SK-N-SH (cell line): ENCODE results near the gene DNAH1. TPM values are rescaled to one million over a fixed set of nuclear protein-coding genes. Genes with fewer than 3 reads are reported as not detected.

Experiments
- CTCF ChIA-PET: fragments of 300-600, 350-600 bp; formaldehyde crosslinking; extraction: SDS; loops from one replicate; lab custom pipeline; 2021; lab: Yijun Ruan, JAX
- POLR2A ChIA-PET: fragments of 350-600 bp; sonication (Branson Sonifier 250); formaldehyde crosslinking; extraction: SDS; loops from one replicate; lab custom pipeline; 2020; ENCODE audit warnings: antibody characterized with exemption, inconsistent platforms; lab: Yijun Ruan, JAX
- DNase-seq: peaks from one replicate; pipeline ENCODE4 v3.0.0; 2012
- H2AFZ ChIP-seq: fragments of 200-600 bp; sonication (generic); 2 replicates; pipeline ENCODE4 v1.8.1; 2016; ENCODE audit warnings: antibody characterized with exemption, mild to moderate bottlenecking, low read depth
- H3F3A ChIP-seq: fragments of 200-600 bp; sonication (generic); replicated peaks from 2 replicates; pipeline ENCODE3; 2016; ENCODE audit warnings: antibody characterized with exemption, mild to moderate bottlenecking; ENCODE audit not compliant: insufficient read depth
- H3K27ac ChIP-seq, 2 experiments: fragments of 200-500 bp in 1 of 2; fragments of 200-600 bp in 1 of 2; sonication (Bioruptor generic) in 1 of 2; sonication (generic), shearing (Covaris generic) in 1 of 2; 2 replicates each; pipeline versions ENCODE4 v1.5.1 to v1.6.1; 2014 to 2016; ENCODE audit warnings: low read depth in 2 of 2, inconsistent platforms in 1 of 2, low read length in 1 of 2, mild to moderate bottlenecking in 1 of 2, mixed read lengths in 1 of 2
- H3K27me3 ChIP-seq: fragments of 200-600 bp; sonication (generic), shearing (Covaris generic); 2 replicates; pipeline ENCODE4 v1.6.1; 2016; ENCODE audit warnings: mixed run types; ENCODE audit not compliant: insufficient read depth
- H3K36me3 ChIP-seq, 2 experiments: fragments of 200-500 bp in 1 of 2; fragments of 200-600 bp in 1 of 2; sonication (Bioruptor generic) in 1 of 2; sonication (generic) in 1 of 2; replicated peaks in 1 of 2; 2 replicates each; pipeline versions ENCODE3 to v1.5.1; 2014 to 2016; ENCODE audit warnings: low read length in 1 of 2, mild to moderate bottlenecking in 1 of 2; ENCODE audit not compliant: insufficient read depth in 2 of 2, control insufficient read depth in 1 of 2
- H3K4me1 ChIP-seq, 2 experiments: fragments of 200-500 bp in 1 of 2; fragments of 200-600 bp in 1 of 2; sonication (Bioruptor generic) in 1 of 2; sonication (generic), shearing (Covaris generic) in 1 of 2; 2 replicates each; pipeline versions ENCODE4 v1.5.1 to v1.6.1; 2014 to 2016; ENCODE audit warnings: low read depth in 1 of 2, low read length in 1 of 2, mixed run types in 1 of 2; ENCODE audit not compliant: insufficient read depth in 2 of 2, control insufficient read depth in 1 of 2
- H3K4me2 ChIP-seq: fragments of 200-600 bp; sonication (generic), shearing (Covaris generic); 2 replicates; pipeline ENCODE4 v1.6.1; 2017; ENCODE audit warnings: mixed run types
- H3K4me3 ChIP-seq, 2 experiments: fragments of 200-500 bp in 1 of 2; fragments of 200-600 bp in 1 of 2; sonication (Bioruptor generic) in 1 of 2; sonication (generic), shearing (Covaris generic) in 1 of 2; 2 replicates each; pipeline versions ENCODE4 v1.5.1 to v1.8.1; 2014 to 2016; ENCODE audit warnings: low read depth in 2 of 2, inconsistent platforms in 1 of 2, low read length in 1 of 2, mild to moderate bottlenecking in 1 of 2, mixed read lengths in 1 of 2, moderate library complexity in 1 of 2
- H3K79me2 ChIP-seq: fragments of 200-600 bp; sonication (generic); 2 replicates; pipeline ENCODE4 v1.8.1; 2017; ENCODE audit warnings: mild to moderate bottlenecking; ENCODE audit not compliant: insufficient read depth
- H3K9ac ChIP-seq: fragments of 200-600 bp; sonication (generic); 2 replicates; pipeline ENCODE4 v1.6.1; 2017; ENCODE audit warnings: mixed run types
- H3K9me2 ChIP-seq: fragments of 200-600 bp; sonication (generic); 2 replicates; pipeline ENCODE4 v1.6.1; 2017; ENCODE audit warnings: mixed run types
- H3K9me3 ChIP-seq: fragments of 200-600 bp; sonication (generic); 2 replicates; pipeline ENCODE4 v1.6.1; 2017; ENCODE audit warnings: mixed run types, mild to moderate bottlenecking, moderate library complexity
- H4K20me1 ChIP-seq: fragments of 200-600 bp; sonication (generic); 2 replicates; pipeline ENCODE4 v1.6.1; 2017; ENCODE audit warnings: mild to moderate bottlenecking, mixed run types; ENCODE audit not compliant: insufficient read depth
- CHD2 ChIP-seq: fragments of 150-350 bp; IDR thresholded peaks from 2 replicates; pipeline ENCODE4 v1.6.1; 2018; ENCODE audit warnings: low read length; ENCODE audit not compliant: partially characterized antibody
- ELF1 ChIP-seq: IDR thresholded peaks from 2 replicates; pipeline ENCODE4 v1.4.0; 2012
- EP300 ChIP-seq, 2 experiments: IDR thresholded peaks; 2 replicates each; pipeline versions ENCODE4 v1.4.0 to v1.6.1; 2012; ENCODE audit warnings: borderline replicate concordance in 1 of 2, low read depth in 1 of 2, low read length in 1 of 2
- FOSL2 ChIP-seq: IDR thresholded peaks from 2 replicates; pipeline ENCODE4 v1.4.0; 2012; ENCODE audit warnings: low read depth, mild to moderate bottlenecking, moderate library complexity, borderline replicate concordance
- FOXJ3 ChIP-seq: sonication (generic); formaldehyde crosslinking; IDR thresholded peaks from 2 replicates; pipeline ENCODE4 v1.5.1; 2020; ENCODE audit warnings: mild to moderate bottlenecking, missing genetic modification reagents
- FOXM1 ChIP-seq: IDR thresholded peaks from 2 replicates; pipeline ENCODE4 v1.4.0; 2012; ENCODE audit warnings: low read depth, mild to moderate bottlenecking
- GABPA ChIP-seq: IDR thresholded peaks from 2 replicates; pipeline ENCODE4 v1.4.0; 2012; ENCODE audit warnings: low read depth, mild to moderate bottlenecking
- GATA2 ChIP-seq: sonication (generic); formaldehyde crosslinking; IDR thresholded peaks from 2 replicates; pipeline ENCODE4 v1.5.0; 2020; ENCODE audit warnings: mild to moderate bottlenecking, missing genetic modification reagents
- MEF2A ChIP-seq: IDR thresholded peaks from 2 replicates; pipeline ENCODE4 v1.4.0; 2012; ENCODE audit warnings: low read depth, borderline replicate concordance
- MXI1 ChIP-seq: IDR thresholded peaks from 2 replicates; pipeline ENCODE4 v1.6.1; 2012; ENCODE audit warnings: mild to moderate bottlenecking, low read depth, low read length, improper control_type of control experiment
- NFIC ChIP-seq: IDR thresholded peaks from 2 replicates; pipeline ENCODE4 v1.4.0; 2012; ENCODE audit warnings: borderline replicate concordance
- RCOR1 ChIP-seq: fragments of 150-350 bp; IDR thresholded peaks from 2 replicates; pipeline ENCODE4 v1.6.1; 2017; ENCODE audit warnings: antibody characterized with exemption, low read length
- RFX5 ChIP-seq: IDR thresholded peaks from 2 replicates; pipeline ENCODE4 v1.6.1; 2012; ENCODE audit warnings: mild to moderate bottlenecking, improper control_type of control experiment, low read length
- SIN3A ChIP-seq: IDR thresholded peaks from 2 replicates; pipeline ENCODE4 v1.6.1; 2012; ENCODE audit warnings: low read depth, mild to moderate bottlenecking, low read length, moderate library complexity, borderline replicate concordance
- TAF1 ChIP-seq: IDR thresholded peaks from 2 replicates; pipeline ENCODE4 v1.6.1; 2012; ENCODE audit warnings: low read depth, mild to moderate bottlenecking, low read length, moderate library complexity, borderline replicate concordance
- TEAD4 ChIP-seq: IDR thresholded peaks from 2 replicates; pipeline ENCODE4 v1.4.0; 2012; ENCODE audit warnings: mild to moderate bottlenecking, borderline replicate concordance; ENCODE audit not compliant: insufficient read depth
- YY1 ChIP-seq: IDR thresholded peaks from 2 replicates; pipeline ENCODE4 v1.4.0; 2012; ENCODE audit warnings: low read depth, mild to moderate bottlenecking
- WGBS: methylation state at CpG from one replicate; pipeline ENCODE4 v1.1.6; 2017; ENCODE audit warnings: low lambda C conversion rate; 5-methylcytosine and 5-hydroxymethylcytosine counted together
- polyA plus RNA-seq, 3 experiments: library from polyadenylated mRNA; depleted of rRNA; stranded (reverse); fragments of >200 nt; gene quantifications; 2 replicates each; pipeline ENCODE4 v1.2.3, GENCODE V29; 2012
- TF ChIP-seq, protein P1 (sequence below): IDR thresholded peaks from 2 replicates; pipeline ENCODE4 v1.4.0; 2012; ENCODE audit warnings: low read depth, borderline replicate concordance
- TF ChIP-seq, protein P2 (sequence below): IDR thresholded peaks from 2 replicates; pipeline ENCODE4 v1.4.0; 2012; ENCODE audit warnings: low read depth, borderline replicate concordance
- TF ChIP-seq, protein P3 (sequence below): IDR thresholded peaks from 2 replicates; pipeline ENCODE4; 2012

Gene DNAH1
- polyA plus RNA-seq, 1 of the 3 experiments (the other 2 are of a cell fraction) = 5.1 TPM

DNA sequence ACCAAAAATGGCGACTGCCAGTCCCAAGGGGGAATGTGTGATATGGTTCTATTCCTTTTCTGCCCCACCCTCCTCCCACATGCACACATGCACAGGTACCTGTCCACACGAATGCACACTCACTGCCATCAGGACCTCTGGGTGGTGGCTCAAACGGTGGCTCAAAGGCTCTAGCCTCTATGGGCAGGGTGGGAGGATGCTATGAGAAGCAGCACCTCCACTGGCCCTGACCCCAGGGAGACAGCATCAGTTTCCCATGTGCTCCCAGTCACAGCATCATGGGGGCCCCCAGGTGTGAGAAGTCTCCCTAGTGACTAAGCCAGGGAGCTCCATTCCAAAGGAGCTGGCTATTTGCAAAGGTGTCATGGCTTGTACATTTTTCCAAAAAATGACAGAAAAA, 112.9 kb downstream of the DNAH1 start (continued):
- TF ChIP-seq, protein P1, sequence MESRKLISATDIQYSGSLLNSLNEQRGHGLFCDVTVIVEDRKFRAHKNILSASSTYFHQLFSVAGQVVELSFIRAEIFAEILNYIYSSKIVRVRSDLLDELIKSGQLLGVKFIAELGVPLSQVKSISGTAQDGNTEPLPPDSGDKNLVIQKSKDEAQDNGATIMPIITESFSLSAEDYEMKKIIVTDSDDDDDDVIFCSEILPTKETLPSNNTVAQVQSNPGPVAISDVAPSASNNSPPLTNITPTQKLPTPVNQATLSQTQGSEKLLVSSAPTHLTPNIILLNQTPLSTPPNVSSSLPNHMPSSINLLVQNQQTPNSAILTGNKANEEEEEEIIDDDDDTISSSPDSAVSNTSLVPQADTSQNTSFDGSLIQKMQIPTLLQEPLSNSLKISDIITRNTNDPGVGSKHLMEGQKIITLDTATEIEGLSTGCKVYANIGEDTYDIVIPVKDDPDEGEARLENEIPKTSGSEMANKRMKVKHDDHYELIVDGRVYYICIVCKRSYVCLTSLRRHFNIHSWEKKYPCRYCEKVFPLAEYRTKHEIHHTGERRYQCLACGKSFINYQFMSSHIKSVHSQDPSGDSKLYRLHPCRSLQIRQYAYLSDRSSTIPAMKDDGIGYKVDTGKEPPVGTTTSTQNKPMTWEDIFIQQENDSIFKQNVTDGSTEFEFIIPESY = no peak
- TF ChIP-seq GABPA (no peak), GATA2 (CRISPR knock-in tag) (no peak), FOSL2 (no peak)

DNA sequence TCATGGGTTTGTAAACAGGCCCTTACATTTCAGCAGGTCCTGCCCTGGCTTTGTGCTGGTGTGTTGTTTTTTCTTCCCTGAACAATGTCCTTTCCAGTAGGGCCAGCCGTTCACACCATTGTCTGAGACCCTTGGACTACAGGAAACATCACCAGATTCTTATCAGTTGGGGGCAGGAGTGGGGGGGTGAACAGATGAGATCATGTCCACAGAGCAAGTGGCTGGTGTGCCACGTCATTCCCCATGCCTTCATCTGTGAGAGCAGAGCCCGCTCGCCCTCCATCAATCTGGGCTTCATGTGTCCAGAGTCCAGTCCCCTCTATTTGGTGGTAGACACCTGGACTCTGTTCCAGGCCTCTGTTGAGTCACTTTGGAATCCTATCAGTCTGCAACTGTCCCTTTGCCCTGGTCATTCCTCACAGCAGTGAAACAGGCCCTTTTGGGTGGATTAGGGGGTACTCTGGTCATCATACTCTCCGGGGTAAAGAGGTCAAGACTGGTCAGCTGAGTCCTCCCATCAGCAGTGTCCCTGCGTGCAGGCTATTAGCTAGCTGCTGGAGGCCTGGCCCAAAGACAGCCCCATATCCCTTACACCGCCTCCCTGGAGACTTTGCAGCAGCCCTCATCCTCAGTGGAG, 113.8 kb downstream of the DNAH1 start:
- DNase-seq = peak; percentile 23
- no peaks in the 10 kb centered on the region for H3K9me3 ChIP-seq
- 81% methylated on average over 6 of the region's 7 CpGs for WGBS
- no peak overlapping the region for H3K27ac ChIP-seq
- no peaks in the 10 kb centered on the region for H3K36me3 ChIP-seq
- peaks cover 0 to 7% of the 10 kb centered on the region in 2 experiments; a peak in 1 of 4 replicates for H3K4me1 ChIP-seq
- ChIA-PET POLR2A (no interaction called here), CTCF (interaction anchor here (0.7 to 28.4 kb wide), 4 partner anchors 17 to 41 kb away, joined by 3 to 578 read pairs (median 25); partner anchors contain the start of genes NISCH, SEMA3G and TNNC1)
- H4K20me1 ChIP-seq = no peaks in the 10 kb centered on the region
- H3K9ac ChIP-seq = no peak overlapping the region
- H3F3A ChIP-seq = no peaks in the 10 kb centered on the region
- no peak overlapping the region for H3K4me2 ChIP-seq
- TF ChIP-seq FOXM1 (no peak), NFIC (no peak), TAF1 (no peak), RCOR1 (no peak), MXI1 (no peak), TEAD4 (no peak), FOXJ3 (no peak), MEF2A (no peak), CHD2 (no peak), EP300 (IDR thresholded peaks at IDR 0.05; ENCODE audit: borderline replicate concordance in 1 of 2, low read depth in 1 of 2, low read length in 1 of 2) (no peak), SIN3A (no peak), ELF1 (no peak), RFX5 (no peak), YY1 (no peak), GATA2 (CRISPR knock-in tag) (no peak)
- TF ChIP-seq, protein P2, sequence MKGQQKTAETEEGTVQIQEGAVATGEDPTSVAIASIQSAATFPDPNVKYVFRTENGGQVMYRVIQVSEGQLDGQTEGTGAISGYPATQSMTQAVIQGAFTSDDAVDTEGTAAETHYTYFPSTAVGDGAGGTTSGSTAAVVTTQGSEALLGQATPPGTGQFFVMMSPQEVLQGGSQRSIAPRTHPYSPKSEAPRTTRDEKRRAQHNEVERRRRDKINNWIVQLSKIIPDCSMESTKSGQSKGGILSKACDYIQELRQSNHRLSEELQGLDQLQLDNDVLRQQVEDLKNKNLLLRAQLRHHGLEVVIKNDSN = no peak
- TF ChIP-seq, protein P3, sequence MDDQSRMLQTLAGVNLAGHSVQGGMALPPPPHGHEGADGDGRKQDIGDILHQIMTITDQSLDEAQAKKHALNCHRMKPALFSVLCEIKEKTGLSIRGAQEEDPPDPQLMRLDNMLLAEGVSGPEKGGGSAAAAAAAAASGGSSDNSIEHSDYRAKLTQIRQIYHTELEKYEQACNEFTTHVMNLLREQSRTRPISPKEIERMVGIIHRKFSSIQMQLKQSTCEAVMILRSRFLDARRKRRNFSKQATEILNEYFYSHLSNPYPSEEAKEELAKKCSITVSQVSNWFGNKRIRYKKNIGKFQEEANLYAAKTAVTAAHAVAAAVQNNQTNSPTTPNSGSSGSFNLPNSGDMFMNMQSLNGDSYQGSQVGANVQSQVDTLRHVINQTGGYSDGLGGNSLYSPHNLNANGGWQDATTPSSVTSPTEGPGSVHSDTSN = no peak
- TF ChIP-seq, protein P1 = no peak
- H3K9me2 ChIP-seq = no peaks in the 10 kb centered on the region
- H2AFZ ChIP-seq = no peak overlapping the region
- no peak overlapping the region for H3K4me3 ChIP-seq
- no peaks in the 10 kb centered on the region for H3K79me2 ChIP-seq
- no peaks in the 10 kb centered on the region for H3K27me3 ChIP-seq
